Tibial artery (tissue), 4 donors: Measurements from ENCODE around the gene AMY2A.
"Not testable (repeated sequence)": the region's sequence is repeated elsewhere in the genome, so short reads cannot be mapped to it uniquely, and the experiment has no call there.

ENCODE experiments used
- DNase-seq, 2 donors: peaks; one replicate each; pipeline ENCODE4 v3.0.0-alpha.2; 2019
- H3K27ac ChIP-seq, 2 donors: fragments of 200-600 bp; sonication (generic) in 1 of 2; 1 replicate in 1 of 2; 2 replicates in 1 of 2; pipeline ENCODE4 v1.5.1; 2018 to 2019; ENCODE audit warnings: mild to moderate bottlenecking in 1 of 2
- H3K27me3 ChIP-seq, 2 donors: fragments of 200-600 bp; sonication (generic) in 1 of 2; one replicate each; pipeline versions ENCODE4 v1.5.1 to v1.6.0; 2016 to 2019
- H3K36me3 ChIP-seq, 3 donors: fragments of 200-600 bp; sonication (generic) in 2 of 3; one replicate each; pipeline ENCODE4 v1.5.1; 2016 to 2019; ENCODE audit warnings: mild to moderate bottlenecking in 2 of 3
- H3K4me1 ChIP-seq, 4 donors: fragments of 200-600 bp; sonication (generic) in 2 of 4; 1 replicate in 3 of 4; 2 replicates in 1 of 4; pipeline ENCODE4 v1.5.1; 2016 to 2019
- H3K4me3 ChIP-seq, 2 donors: fragments of 200-600 bp; sonication (generic) in 1 of 2; 1 replicate in 1 of 2; 2 replicates in 1 of 2; pipeline ENCODE4 v1.5.1; 2018 to 2019; ENCODE audit warnings: mild to moderate bottlenecking in 2 of 2
- H3K9me3 ChIP-seq, 3 donors: fragments of 200-600 bp; sonication (generic) in 1 of 3; one replicate each; pipeline ENCODE4 v1.5.1; 2016 to 2019
- intact Hi-C: fragments of 100-400 bp; cut with DNase I; formaldehyde crosslinking; loops from one replicate; pipeline ENCODE4 v1.15.0; 2023; ENCODE audit warnings: low total_unique reads
- TF ChIP-seq, protein P1 (sequence below), 2 experiments: fragments of 200-600 bp in 1 of 2; fragments of 450-650 bp in 1 of 2; IDR thresholded peaks; one replicate each; pipeline ENCODE4 v1.5.1; 2017 to 2019; ENCODE audit warnings: antibody characterized with exemption in 2 of 2, mild to moderate bottlenecking in 1 of 2, moderate library complexity in 1 of 2

AMY2A gene

DNA sequence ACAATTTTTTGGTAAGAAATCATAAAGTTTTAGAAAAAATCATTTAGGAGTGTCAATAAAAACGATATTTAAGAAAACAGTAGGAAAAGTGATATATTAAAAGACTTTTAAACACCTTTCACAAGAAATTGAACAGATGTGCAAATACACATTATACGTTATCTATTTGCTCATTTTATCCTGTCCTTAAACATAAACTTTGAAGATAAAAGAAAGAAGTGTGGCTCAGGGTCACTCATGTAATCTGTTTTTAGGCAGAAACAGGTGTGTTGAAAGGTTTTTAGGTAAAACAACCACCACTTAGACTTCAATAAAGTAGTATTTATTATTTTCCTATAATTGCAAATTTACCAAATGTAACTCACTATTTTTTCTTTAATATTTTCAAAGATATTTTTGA lies 32.7 kb upstream of the AMY2A start:
- Histone ChIP-seq H3K27me3 (no peaks in the 10 kb centered on the region), H3K36me3 (no peaks in the 10 kb centered on the region), H3K9me3 (no peaks in the 10 kb centered on the region), H3K4me3 (no peak overlapping the region), H3K4me1 (no peaks in the 10 kb centered on the region), H3K27ac (no peak overlapping the region)
- intact Hi-C loops, result no loop called here
- DNase-seq, result no peak
- TF ChIP-seq, protein P1, sequence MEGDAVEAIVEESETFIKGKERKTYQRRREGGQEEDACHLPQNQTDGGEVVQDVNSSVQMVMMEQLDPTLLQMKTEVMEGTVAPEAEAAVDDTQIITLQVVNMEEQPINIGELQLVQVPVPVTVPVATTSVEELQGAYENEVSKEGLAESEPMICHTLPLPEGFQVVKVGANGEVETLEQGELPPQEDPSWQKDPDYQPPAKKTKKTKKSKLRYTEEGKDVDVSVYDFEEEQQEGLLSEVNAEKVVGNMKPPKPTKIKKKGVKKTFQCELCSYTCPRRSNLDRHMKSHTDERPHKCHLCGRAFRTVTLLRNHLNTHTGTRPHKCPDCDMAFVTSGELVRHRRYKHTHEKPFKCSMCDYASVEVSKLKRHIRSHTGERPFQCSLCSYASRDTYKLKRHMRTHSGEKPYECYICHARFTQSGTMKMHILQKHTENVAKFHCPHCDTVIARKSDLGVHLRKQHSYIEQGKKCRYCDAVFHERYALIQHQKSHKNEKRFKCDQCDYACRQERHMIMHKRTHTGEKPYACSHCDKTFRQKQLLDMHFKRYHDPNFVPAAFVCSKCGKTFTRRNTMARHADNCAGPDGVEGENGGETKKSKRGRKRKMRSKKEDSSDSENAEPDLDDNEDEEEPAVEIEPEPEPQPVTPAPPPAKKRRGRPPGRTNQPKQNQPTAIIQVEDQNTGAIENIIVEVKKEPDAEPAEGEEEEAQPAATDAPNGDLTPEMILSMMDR (IDR thresholded peaks at IDR 0.05), result no peak

DNA sequence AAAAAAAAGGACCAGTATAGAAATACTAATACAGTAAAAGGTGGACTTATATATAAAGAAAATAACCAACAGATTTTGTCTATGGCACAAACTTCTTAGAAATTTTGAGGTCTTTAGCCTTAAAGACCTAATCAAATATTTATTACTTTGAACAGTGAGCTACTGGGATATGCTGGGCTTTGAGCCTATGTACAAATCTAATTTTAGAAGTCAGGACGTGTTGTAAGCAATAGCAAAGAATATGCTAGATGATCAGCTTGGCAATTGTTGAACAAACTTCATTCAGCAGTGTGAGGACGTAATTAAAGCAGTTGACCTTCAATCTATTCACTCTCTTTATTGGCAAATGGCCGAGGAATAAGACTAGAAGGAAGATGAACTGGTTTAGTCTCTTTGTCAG lies 14.5 kb upstream of the AMY2A start:
- H3K9me3 ChIP-seq, H3K4me3 ChIP-seq, H3K4me1 ChIP-seq, H3K27ac ChIP-seq, H3K27me3 ChIP-seq, DNase-seq, H3K36me3 ChIP-seq, intact Hi-C loops: not testable (repeated sequence)

DNA sequence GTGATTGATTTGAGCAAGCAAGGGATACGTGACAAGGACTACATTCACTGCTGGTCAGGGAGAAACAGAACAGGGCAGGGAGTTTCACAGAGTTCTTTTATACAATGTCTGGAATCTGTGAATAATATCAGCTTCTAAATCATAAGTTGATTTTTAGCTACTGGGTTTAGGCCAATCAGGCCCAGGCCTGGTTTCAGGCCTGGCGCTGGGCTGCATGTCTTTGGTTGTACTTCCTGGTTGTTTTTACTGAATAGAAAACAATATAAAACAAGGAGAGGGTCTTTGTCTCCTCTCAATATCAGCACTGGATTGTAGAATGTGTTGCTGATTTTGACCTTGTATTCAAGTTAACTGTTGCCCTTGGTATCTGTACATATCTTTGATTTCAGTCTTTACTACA lies 865 bp upstream of the AMY2A start:
- Histone ChIP-seq H3K27me3 (no peaks in the 10 kb centered on the region), H3K9me3 (no peaks in the 10 kb centered on the region), H3K36me3 (no peaks in the 10 kb centered on the region), H3K27ac (no peak overlapping the region), H3K4me3 (no peak overlapping the region), H3K4me1 (no peaks in the 10 kb centered on the region)
- TF ChIP-seq, protein P1 (IDR thresholded peaks at IDR 0.05), result no peak
- intact Hi-C loops, result no loop called here
- DNase-seq, result no peak

DNA sequence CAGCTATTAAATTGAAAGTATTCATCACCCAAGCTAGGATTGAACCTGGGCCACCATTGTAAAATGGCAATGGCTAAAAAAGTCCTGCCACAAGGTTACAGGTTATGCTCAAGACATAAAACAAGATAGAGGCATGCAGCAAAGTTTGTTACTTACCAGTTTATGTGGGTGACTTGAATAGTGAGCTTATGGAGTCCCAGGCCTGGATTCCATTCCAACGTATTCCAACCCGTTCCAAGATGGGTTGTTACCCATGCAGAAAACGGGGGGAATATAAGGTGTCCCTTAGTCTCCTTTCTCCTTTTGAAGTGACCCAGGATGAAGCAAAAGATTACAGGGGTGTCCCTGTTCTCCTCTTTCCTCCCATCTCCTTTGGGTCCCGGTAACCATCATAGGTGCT lies 10.2 kb downstream of the AMY2A start:
- H3K36me3 ChIP-seq, H3K9me3 ChIP-seq, DNase-seq, intact Hi-C loops, H3K27me3 ChIP-seq, H3K4me3 ChIP-seq, H3K27ac ChIP-seq, H3K4me1 ChIP-seq: not testable (repeated sequence)

DNA sequence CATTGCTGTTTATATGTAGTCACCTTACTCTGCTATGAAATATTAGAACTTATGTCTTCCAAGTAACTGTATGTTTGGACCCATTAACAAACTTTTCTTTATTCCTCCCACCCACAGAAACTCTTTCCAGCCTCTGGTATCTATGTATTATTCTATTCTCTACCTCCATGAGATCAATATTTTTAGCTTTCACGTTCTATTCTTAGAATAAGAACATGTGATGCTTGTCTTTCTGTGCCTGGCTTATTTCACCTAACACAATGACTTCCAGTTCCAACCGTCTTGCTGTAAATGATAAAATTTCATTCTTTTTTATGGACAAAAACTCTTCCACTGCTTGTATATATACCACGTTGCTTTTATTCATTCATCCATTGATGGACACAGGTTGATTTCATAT lies 24.0 kb downstream of the AMY2A start:
- H3K27me3 ChIP-seq, H3K36me3 ChIP-seq, DNase-seq, H3K4me1 ChIP-seq, H3K4me3 ChIP-seq, H3K27ac ChIP-seq, H3K9me3 ChIP-seq, intact Hi-C loops: not testable (repeated sequence)

DNA sequence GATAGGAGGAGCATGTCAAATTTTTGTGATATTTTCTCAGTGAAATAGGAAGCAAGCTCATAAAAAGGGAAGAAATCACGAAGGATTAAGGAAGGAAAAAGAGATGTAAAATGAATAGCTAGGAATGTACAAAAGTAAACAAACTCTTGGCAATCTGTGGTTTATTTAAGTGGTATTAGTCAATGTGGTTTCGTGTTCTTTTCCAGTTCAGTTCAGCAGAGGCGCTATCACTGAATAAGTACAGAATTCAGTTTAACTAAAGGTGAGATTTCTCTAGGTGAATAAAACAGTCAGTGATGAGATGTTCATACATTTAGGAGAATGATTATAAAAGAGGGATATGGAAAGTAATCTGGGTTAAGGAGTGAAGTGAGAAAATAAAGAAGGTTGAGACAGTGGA lies 26.7 kb downstream of the AMY2A start:
- H3K36me3 ChIP-seq, H3K4me1 ChIP-seq, H3K9me3 ChIP-seq, intact Hi-C loops, DNase-seq, H3K27ac ChIP-seq, H3K4me3 ChIP-seq, H3K27me3 ChIP-seq: not testable (repeated sequence)

DNA sequence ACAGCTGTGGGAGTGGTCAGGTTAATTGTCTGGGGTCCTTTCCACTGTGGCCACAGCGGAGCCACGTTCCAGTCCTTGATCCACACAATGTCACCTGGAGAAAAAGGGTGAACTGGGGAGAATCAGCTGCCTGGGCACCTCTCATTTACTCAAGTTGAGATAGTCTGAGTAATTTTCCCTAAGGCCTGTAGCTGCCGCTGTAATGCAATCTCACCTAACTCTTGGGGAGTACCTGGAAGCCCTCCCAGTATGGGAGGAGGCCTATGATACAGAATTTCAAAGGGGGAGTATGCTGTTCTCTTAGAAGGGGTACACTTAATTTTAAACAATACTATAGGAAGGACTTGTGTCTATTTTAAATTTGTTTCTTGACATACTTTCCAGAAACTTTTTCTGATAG lies 33.1 kb downstream of the AMY2A start:
- intact Hi-C loops, H3K36me3 ChIP-seq, H3K4me3 ChIP-seq, H3K27me3 ChIP-seq, H3K9me3 ChIP-seq, H3K27ac ChIP-seq, DNase-seq, H3K4me1 ChIP-seq: not testable (repeated sequence)

DNA sequence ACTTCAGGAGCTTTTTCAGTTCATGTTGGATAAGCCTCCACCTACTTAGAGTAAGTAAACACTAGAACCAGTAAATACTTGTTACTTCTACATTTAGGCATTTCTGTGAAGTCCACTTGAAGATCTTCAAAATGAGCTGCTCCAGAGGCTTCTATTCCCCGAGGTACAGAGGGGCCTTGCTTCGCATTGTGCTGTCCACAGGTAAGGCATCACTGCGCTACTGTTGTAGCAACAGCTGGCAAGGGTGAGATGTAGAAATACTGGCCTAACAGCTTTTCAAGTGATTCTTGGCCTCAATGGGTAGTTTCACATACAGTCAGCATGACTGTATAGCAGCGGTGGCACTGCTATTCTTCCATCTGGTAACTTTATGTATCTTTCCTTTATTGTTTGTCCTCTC lies 33.7 kb downstream of the AMY2A start:
- H3K4me3 ChIP-seq, H3K36me3 ChIP-seq, DNase-seq, H3K9me3 ChIP-seq, H3K27me3 ChIP-seq, intact Hi-C loops, H3K27ac ChIP-seq, H3K4me1 ChIP-seq: not testable (repeated sequence)

DNA sequence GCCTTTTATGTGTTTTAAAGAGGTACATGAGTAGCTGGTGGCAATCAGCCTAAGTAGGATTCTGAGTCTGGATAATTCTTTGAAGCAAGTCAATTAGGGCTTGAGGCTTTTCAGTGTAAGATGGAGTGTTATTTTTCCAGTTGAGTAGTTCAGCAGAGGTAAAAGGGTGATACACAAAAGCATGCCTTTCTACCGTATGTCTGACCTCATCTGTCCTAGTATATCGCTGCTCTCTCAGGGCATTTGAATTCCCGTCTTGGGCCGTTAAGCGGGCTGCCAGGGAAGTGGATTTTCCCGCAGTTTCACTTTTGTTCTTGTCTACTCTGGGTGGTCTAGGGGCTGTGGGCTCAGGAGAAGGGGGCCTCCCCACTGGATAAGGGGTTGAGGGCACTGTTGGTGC lies 36.9 kb downstream of the AMY2A start:
- DNase-seq, H3K9me3 ChIP-seq, intact Hi-C loops: not testable (repeated sequence)

DNA sequence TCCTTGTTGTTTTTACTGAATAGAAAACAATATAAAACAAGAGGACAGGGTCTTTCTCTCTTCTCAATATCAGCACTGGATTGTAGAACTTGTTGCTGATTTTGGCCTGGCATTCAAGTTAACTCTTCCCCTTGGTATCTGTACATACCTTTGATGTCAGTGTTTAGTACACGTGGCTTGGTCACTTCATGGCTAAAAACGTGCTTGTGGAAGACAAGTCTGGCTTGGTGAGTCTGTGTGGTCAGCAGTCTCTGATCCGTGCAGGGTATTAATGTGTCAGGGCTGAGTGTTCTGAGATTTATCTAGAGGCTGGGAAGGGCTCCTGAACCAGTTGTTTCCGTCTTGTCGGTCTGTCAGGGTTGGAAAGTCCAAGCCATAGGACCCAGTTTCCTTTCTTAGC lies 38.2 kb downstream of the AMY2A start, which contains the start of gene AMY1A:
AMY1A (plus strand) TSS at position 301 of the 400 bp plus-strand sequence. CDS start 571 bp downstream, outside the sequence.
- H3K27me3 ChIP-seq, H3K36me3 ChIP-seq: not testable (repeated sequence)

More for the DNA sequence above, 36.9 kb downstream of the AMY2A start:
- H3K27ac ChIP-seq, H3K4me1 ChIP-seq, H3K36me3 ChIP-seq, H3K4me3 ChIP-seq, H3K27me3 ChIP-seq: not testable (repeated sequence)

More for the DNA sequence above, 38.2 kb downstream of the AMY2A start, which contains the start of gene AMY1A:
- intact Hi-C loops, H3K9me3 ChIP-seq, H3K27ac ChIP-seq, H3K4me3 ChIP-seq, H3K4me1 ChIP-seq, DNase-seq: not testable (repeated sequence)
